Astrocyte (in vitro differentiated cells and primary cell): Measurements from ENCODE around the gene PNMA8A. TPM values are rescaled to one million over a fixed set of nuclear protein-coding genes. Genes with fewer than 3 reads are reported as not detected.

Experiments used
- DNase-seq: peaks from one replicate; pipeline ENCODE4 v3.0.0-alpha.2; 2010; ENCODE audit warnings: low read depth
- FAIRE-seq: peaks from 2 replicates; lab custom pipeline; 2011; peaks lifted over from hg19 to GRCh38; lab: Jason Lieb, UNC
- H2AFZ ChIP-seq: 2 replicates; pipeline ENCODE4 v1.6.0; 2012; ENCODE audit warnings: low read depth, low read length, inconsistent platforms
- H3K27ac ChIP-seq: 2 replicates; pipeline ENCODE4 v1.5.1; 2011; ENCODE audit warnings: low read depth, low read length, inconsistent platforms
- H3K27me3 ChIP-seq: 2 replicates; pipeline ENCODE4 v1.6.0; 2011; ENCODE audit warnings: low read length, inconsistent platforms; ENCODE audit not compliant: insufficient read depth
- H3K36me3 ChIP-seq: 2 replicates; pipeline ENCODE4 v1.5.1; 2011; ENCODE audit warnings: low read length, inconsistent platforms; ENCODE audit not compliant: insufficient read depth
- H3K4me1 ChIP-seq: 2 replicates; pipeline ENCODE4 v1.5.1; 2011; ENCODE audit warnings: low read length, inconsistent platforms; ENCODE audit not compliant: insufficient read depth
- H3K4me2 ChIP-seq: 2 replicates; pipeline ENCODE4 v1.6.0; 2012; ENCODE audit warnings: low read length, inconsistent platforms
- H3K4me3 ChIP-seq: 2 replicates; pipeline ENCODE4 v1.5.1; 2011; ENCODE audit warnings: low read depth, mild to moderate bottlenecking, low read length, inconsistent platforms; ENCODE audit not compliant: insufficient read depth
- H3K79me2 ChIP-seq: 2 replicates; pipeline ENCODE4 v1.6.0; 2012; ENCODE audit warnings: mild to moderate bottlenecking, low read length, inconsistent platforms; ENCODE audit not compliant: insufficient read depth
- H3K9ac ChIP-seq: 2 replicates; pipeline ENCODE4 v1.6.0; 2012; ENCODE audit warnings: mild to moderate bottlenecking, low read length, inconsistent platforms
- H3K9me3 ChIP-seq: 2 replicates; pipeline ENCODE4 v1.5.1; 2012; ENCODE audit warnings: low read depth, mild to moderate bottlenecking, low read length, inconsistent platforms; ENCODE audit not compliant: insufficient read depth
- H4K20me1 ChIP-seq: 2 replicates; pipeline ENCODE4 v1.6.0; 2012; ENCODE audit warnings: low read length, inconsistent platforms; ENCODE audit not compliant: insufficient read depth
- H3K27ac Mint-ChIP-seq: one replicate; pipeline ENCODE4 v1.8.0; 2021; ENCODE audit warnings: mild to moderate bottlenecking, mixed read lengths; ENCODE audit not compliant: unreplicated experiment
- H3K27me3 Mint-ChIP-seq: one replicate; pipeline ENCODE4 v1.8.0; 2021; ENCODE audit warnings: low read depth, mixed read lengths; ENCODE audit not compliant: unreplicated experiment
- H3K36me3 Mint-ChIP-seq: one replicate; pipeline ENCODE4 v1.8.0; 2021; ENCODE audit warnings: low read depth, mixed read lengths; ENCODE audit not compliant: unreplicated experiment
- H3K4me1 Mint-ChIP-seq: one replicate; pipeline ENCODE4 v1.8.0; 2021; ENCODE audit warnings: low read depth, mixed read lengths; ENCODE audit not compliant: unreplicated experiment
- H3K4me3 Mint-ChIP-seq: one replicate; pipeline ENCODE4 v1.8.0; 2021; ENCODE audit warnings: mild to moderate bottlenecking, moderate library complexity, mixed read lengths; ENCODE audit not compliant: unreplicated experiment
- H3K9me3 Mint-ChIP-seq: one replicate; pipeline ENCODE4 v1.8.0; 2021; ENCODE audit warnings: mild to moderate bottlenecking, mixed read lengths; ENCODE audit not compliant: unreplicated experiment
- EZH2 ChIP-seq: IDR thresholded peaks from 2 replicates; pipeline ENCODE4 v1.6.1; 2012; ENCODE audit warnings: mild to moderate bottlenecking, low read length, inconsistent platforms; ENCODE audit not compliant: insufficient read depth
- total RNA-seq: library from RNA; stranded (reverse); gene quantifications from 2 replicates; pipeline ENCODE4 v1.2.1, GENCODE V29; 2021
- TF ChIP-seq, protein P1 (sequence below): IDR thresholded peaks from 2 replicates; pipeline ENCODE4 v1.5.1; 2011; ENCODE audit warnings: low read depth, mild to moderate bottlenecking, inconsistent platforms, low read length, moderate library complexity; ENCODE audit not compliant: insufficient read depth

The PNMA8A gene
- total RNA-seq, 1 donor from 2014 or later = 12.1 TPM

DNA sequence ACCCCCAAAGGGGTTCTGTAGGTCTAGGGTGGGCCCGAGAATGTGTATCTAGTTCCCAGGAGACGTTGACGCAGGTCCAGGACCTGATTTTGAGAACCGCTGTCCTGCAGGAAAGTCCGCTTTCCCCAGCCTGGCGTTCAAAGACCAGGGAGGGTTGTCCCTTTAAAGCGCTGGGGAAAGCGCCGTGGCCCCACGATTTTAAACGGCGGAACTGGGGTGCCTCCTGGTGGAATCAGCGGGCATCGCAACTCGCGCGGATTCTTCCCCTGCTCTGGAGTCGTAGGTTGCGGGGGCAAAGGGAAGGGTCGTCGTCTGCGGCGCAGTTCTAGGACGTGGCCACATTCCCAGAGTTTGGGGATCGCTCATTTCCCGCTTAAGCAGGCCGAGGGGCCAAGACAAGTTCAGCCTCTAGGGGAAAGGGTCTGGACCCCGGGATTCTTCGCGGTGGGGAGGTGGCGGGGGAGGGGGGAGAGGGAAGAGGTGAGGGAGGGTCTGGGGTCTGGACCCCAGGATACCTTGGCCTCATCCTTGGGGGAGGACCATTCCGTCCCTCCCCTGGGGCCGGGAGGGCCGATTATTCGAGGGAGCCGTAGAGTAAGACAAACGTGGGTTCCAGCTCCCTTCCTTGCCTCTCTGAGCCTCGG is 16.6 kb upstream of the PNMA8A start:
- H3K27ac ChIP-seq = no peak overlapping the region
- Mint-ChIP-seq H3K9me3 (no peaks in the 10 kb centered on the region), H3K27me3 (peaks cover 35% of the 10 kb centered on the region), H3K4me3 (no peak overlapping the region), H3K4me1 (peaks cover 12% of the 10 kb centered on the region), H3K36me3 (no peaks in the 10 kb centered on the region), H3K27ac (no peak overlapping the region)
- H3K4me3 ChIP-seq = peak overlapping the region; percentile 49
- peak overlapping the region; percentile 65 for H2AFZ ChIP-seq
- H3K27me3 ChIP-seq = peaks cover 25% of the 10 kb centered on the region
- peak overlapping the region; percentile 84 for H3K4me2 ChIP-seq
- H4K20me1 ChIP-seq = no peaks in the 10 kb centered on the region
- FAIRE-seq (no peak), DNase-seq (no peak)
- peak overlapping the region; percentile 8 for H3K9ac ChIP-seq
- no peaks in the 10 kb centered on the region for H3K36me3 ChIP-seq
- no peak for TF ChIP-seq EZH2
- TF ChIP-seq, protein P1, sequence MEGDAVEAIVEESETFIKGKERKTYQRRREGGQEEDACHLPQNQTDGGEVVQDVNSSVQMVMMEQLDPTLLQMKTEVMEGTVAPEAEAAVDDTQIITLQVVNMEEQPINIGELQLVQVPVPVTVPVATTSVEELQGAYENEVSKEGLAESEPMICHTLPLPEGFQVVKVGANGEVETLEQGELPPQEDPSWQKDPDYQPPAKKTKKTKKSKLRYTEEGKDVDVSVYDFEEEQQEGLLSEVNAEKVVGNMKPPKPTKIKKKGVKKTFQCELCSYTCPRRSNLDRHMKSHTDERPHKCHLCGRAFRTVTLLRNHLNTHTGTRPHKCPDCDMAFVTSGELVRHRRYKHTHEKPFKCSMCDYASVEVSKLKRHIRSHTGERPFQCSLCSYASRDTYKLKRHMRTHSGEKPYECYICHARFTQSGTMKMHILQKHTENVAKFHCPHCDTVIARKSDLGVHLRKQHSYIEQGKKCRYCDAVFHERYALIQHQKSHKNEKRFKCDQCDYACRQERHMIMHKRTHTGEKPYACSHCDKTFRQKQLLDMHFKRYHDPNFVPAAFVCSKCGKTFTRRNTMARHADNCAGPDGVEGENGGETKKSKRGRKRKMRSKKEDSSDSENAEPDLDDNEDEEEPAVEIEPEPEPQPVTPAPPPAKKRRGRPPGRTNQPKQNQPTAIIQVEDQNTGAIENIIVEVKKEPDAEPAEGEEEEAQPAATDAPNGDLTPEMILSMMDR = peak; percentile 86
- peaks cover 18% of the 10 kb centered on the region for H3K4me1 ChIP-seq
- H3K9me3 ChIP-seq = no peaks in the 10 kb centered on the region
- H3K79me2 ChIP-seq = no peaks in the 10 kb centered on the region

DNA sequence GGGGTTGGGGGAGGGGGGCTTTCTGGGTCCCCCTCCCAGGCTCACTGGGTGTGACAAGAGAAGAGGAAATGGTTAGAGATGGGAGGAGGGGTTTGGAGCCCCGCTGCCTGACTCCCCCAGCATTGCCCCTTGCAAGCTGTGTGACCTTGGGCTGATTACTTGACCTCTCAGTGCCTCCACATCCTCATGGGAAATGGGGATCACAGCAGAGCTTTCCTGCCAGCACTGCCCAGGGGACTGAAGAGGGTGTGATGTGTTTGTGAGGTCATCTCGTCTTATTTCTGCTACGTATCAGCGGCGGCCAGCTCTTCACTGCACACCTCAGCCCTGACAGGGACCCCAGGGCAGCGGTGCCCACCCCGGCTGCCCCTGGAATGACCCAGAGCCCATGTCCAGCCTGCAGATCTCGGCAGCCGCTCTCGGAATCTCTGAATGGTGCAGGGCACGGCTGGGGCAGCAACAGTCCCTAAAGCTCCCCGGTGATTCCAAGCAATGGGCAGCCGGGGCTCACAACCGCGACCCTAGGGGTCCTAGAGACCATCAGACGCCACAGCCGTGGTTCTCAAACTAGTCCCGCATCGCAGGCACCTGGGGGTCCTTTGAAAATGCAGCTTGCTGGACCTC is 15.9 kb upstream of the PNMA8A start:
- Histone ChIP-seq H3K27ac (no peak overlapping the region), H3K4me2 (peak overlapping the region; percentile 84), H3K27me3 (peaks cover 18% of the 10 kb centered on the region), H4K20me1 (no peaks in the 10 kb centered on the region), H2AFZ (peak overlapping the region; percentile 59), H3K36me3 (no peaks in the 10 kb centered on the region), H3K4me3 (peak overlapping the region; percentile 49), H3K4me1 (peaks cover 18% of the 10 kb centered on the region), H3K9me3 (no peaks in the 10 kb centered on the region), H3K9ac (peak overlapping the region; percentile 8), H3K79me2 (no peaks in the 10 kb centered on the region)
- Mint-ChIP-seq H3K36me3 (no peaks in the 10 kb centered on the region), H3K27ac (no peak overlapping the region), H3K27me3 (peaks cover 33% of the 10 kb centered on the region), H3K9me3 (no peaks in the 10 kb centered on the region), H3K4me1 (peaks cover 18% of the 10 kb centered on the region), H3K4me3 (no peak overlapping the region)
- no peak for DNase-seq
- TF ChIP-seq, protein P1 = no peak
- TF ChIP-seq EZH2 = no peak
- FAIRE-seq = no peak

DNA sequence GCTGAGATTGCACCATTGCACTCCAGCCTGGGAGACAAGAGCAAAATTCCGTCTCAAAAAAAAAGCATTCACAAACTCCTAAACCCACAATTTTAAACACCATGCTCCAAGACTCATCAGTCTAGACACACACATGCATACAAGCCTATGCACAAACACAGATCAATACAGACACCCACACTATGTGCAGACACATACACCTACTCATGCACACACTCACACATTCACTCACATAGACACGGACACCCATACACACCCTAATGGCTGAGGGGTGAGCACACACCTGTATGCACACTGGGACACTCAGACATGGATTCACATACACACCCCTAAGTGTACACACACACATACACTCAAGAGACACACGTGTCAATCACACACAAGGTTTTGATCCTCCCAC is 15.0 kb upstream of the PNMA8A start:
- H3K27ac ChIP-seq = no peak overlapping the region
- peaks cover 17% of the 10 kb centered on the region for H3K27me3 ChIP-seq
- no peaks in the 10 kb centered on the region for H3K9me3 Mint-ChIP-seq
- no peak overlapping the region for H3K4me2 ChIP-seq
- FAIRE-seq = no peak
- TF ChIP-seq EZH2 = no peak
- TF ChIP-seq, protein P1 = no peak
- H3K4me3 ChIP-seq = no peak overlapping the region
- no peak overlapping the region for H3K9ac ChIP-seq
- DNase-seq = no peak
- H3K27ac Mint-ChIP-seq = no peak overlapping the region
- no peak overlapping the region for H3K4me3 Mint-ChIP-seq
- peaks cover 25% of the 10 kb centered on the region for H3K4me1 ChIP-seq
- H4K20me1 ChIP-seq = no peaks in the 10 kb centered on the region
- no peaks in the 10 kb centered on the region for H3K36me3 Mint-ChIP-seq
- H3K4me1 Mint-ChIP-seq = peaks cover 27% of the 10 kb centered on the region
- no peaks in the 10 kb centered on the region for H3K36me3 ChIP-seq
- H3K27me3 Mint-ChIP-seq = peaks cover 25% of the 10 kb centered on the region
- H2AFZ ChIP-seq = no peak overlapping the region
- no peaks in the 10 kb centered on the region for H3K9me3 ChIP-seq
- H3K79me2 ChIP-seq = no peaks in the 10 kb centered on the region
